Stimulated activated CD4-positive, alpha-beta T cell treated with anti-CD3 and anti-CD28 coated beads, Interleukin-2, amount 100 ng/mL, for 24 hours (primary cell): ENCODE data around the gene TBK1.
"Not testable (repeated sequence)": the region's sequence is repeated elsewhere in the genome, so short reads cannot be mapped to it uniquely, and the experiment has no call there.

Experiments
- DNase-seq, 2 donors: peaks; one replicate each; pipeline ENCODE4 v3.0.0-alpha.2; 2020

The TBK1 gene

DNA sequence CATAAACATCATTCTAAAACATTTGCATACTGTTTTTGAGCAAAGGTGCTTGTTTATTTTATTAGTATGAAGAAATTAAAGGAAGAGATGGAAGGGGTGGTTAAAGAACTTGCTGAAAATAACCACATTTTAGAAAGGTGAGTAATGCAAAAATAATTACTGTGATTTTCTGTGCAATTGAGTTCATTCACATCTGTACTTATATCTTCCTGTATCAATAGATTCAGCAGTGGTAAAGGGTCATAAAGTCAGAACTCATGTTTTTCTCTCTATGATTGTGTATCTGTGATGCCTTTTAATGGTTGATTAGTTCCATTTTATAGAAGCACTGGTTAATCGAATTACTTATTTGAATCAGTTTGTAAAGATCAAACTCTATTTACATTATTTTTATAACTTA is 46.0 kb downstream of the TBK1 start:
- no peak for DNase-seq

DNA sequence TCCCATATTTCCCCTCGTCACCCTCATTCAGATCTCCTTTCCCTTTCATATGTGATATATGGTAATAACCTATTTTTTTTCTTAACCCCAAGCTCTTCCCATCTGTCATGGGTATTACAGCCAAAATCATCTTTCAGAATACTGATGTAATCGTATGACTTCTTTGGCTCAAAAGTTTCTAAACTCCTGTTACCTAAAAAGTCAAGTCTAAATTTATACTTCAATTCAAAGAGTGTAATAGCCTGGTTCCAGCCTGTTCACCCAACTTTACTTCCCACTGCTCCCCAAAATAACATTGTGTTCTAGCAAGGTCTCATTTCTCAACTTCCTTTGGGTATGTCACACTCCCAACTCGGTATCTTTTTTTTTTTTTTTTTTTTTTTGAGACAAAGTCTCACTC is 48.5 kb downstream of the TBK1 start:
- no peak for DNase-seq

DNA sequence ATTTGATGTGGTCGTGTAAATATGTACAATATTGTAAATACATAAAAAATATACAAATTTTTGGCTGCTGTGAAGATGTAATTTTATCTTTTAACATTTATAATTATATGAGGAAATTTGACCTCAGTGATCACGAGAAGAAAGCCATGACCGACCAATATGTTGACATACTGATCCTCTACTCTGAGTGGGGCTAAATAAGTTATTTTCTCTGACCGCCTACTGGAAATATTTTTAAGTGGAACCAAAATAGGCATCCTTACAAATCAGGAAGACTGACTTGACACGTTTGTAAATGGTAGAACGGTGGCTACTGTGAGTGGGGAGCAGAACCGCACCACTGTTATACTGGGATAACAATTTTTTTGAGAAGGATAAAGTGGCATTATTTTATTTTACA is 49.6 kb downstream of the TBK1 start:
- DNase-seq = no peak

DNA sequence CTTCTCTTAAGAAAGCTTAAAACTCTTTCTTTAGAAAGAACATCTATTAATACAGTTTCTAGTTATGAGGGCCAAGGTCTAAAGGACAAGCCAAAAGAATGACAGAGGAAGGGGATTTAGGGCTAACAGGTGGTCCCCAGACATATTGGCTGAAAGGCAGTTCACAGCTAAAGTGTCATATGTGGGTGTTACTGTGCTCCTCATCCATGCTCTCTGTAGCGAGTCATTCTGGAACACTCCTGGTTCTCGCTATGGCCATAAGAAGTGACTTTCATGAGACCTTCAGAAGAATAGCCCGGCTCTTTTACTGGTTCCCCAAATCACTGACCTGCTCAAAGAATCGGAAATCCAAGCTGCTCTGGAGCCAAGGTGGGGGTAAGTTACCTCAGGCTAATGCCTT is 55.0 kb downstream of the TBK1 start:
- no peak for DNase-seq

DNA sequence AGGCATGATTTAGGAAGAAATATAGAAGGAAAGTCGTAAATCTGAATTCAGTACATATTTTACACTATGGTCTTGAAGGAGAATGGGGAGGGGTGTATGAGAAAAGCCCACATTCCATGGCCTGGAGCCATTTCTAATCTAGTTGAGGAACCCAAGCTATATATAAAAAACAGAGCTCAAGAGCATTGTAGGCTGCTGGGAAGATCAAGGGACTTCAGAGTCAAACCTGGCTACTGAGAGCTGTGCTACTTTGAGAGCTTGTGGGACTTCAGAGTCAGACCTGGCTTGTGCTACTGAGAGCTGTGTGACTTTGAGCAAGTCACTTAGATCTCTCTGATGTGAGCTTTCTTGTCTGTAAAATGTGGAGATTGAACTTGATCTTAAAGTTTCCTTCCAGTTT is 58.7 kb downstream of the TBK1 start:
- DNase-seq = no peak

DNA sequence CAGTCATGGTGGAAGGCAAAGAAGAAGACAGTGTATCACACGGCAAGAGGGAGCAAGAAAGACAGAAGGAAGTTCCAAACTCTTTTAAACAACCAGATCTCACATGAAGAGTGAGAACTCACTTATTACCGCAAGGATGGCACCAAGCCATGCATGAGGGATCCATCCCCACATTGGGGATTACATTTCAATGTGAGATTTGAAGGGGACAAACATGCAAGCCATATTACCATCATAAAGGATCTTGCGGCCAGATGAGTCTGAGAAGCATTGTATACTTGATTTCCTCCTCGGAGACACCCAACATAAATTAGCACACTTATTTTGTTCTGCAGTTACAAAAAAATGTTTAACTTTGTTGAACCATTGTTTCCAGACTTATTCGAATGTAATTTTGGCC is 66.5 kb downstream of the TBK1 start:
- DNase-seq = no peak

DNA sequence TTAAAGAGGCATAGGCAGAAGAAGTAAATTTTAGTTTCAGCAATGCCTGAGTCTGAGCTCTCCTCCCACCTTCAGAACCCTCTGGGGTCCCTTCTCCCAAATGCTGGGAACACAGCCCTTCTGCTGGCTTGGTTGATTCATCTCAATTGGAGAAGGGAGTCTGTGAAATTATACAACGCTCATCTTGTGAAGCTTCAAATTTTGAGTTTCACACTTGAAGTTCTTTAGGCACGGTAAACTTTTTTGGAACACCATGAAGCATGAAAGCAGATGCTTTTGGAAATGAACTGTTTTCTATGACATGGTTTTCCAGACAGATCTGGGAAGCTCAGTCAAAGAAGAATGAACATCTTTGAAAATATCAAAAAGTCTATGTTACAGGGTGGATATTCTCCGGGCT is 69.9 kb downstream of the TBK1 start:
- DNase-seq = no peak

DNA sequence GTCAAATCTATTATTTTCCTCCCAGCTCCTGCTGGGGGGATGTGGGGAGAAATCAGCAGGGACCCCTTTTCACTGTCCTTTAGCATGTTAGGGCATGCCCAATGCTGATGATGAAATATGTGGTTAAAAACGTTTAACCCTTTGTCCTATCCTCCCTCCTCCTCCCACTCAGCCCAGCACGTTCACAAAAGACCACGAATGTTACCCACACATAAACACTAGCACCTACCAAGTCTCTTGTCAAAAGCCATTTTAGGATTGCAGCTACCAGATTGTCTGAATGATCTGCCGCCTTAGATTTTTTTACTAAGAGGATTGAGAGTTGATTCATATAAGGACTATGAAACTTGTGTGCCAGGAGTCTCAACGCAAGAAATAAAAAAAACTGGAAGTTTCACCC is 70.4 kb downstream of the TBK1 start:
- no peak for DNase-seq

DNA sequence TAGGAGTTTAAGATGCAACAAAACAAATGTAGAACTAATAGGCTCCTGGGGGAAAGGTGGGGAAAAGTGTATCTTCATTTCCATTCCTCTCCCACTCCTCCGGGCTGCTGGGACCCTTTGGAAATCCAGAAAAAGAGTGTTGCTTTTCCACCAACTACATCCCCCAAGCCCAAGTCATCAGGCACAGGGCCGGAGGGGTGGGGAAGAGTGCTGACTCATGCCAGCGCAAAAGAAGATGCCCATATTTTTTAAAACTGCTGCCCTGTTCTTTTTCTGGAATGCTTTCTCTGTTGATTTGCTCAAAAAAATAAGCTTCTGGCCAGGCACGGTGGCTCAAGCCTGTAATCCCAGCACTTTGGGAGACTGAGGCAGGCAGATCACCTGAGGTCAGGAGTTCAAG is 70.9 kb downstream of the TBK1 start:
- DNase-seq = no peak

DNA sequence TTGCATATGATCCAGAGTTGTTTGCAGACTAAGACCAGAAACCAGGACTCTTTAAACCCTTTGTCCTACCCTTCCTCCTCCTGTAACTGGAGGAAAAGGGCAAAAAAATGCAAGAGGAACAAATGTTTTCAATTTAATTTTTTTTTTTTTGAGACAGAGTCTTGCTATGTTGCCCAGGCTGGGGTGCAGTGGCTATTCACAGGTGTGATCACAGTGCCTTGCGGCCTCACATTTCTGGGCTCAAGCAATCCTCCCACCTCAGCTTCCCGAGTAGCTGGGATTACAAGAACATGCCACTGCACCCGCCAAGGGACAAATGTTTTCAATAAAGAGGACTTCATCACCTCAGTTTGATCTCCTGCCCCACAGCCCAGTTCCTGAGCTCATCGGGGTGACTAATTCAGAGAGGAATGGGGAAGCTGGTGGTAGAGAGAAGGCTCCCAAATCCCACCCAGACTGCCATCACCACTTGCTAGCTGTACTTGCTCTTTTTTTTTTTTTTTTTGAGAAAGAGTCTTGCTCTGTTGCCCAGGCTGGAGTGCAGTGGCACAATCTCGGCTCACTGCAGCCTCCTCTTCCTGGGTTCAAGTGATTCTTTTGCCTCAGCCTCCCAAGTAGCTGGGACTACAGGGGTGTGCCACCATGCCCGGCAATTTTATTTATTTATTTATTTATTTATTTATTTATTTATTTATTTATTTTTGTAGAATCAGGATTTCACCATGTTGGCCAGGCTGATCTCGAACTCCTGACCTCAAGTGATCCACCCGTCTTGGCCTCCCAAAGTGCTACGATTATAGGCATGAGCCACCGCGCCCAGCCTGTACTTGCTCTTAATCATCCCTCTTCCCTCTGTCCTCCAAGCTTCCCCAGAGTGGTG is 71.9 kb downstream of the TBK1 start:
- DNase-seq = not testable (repeated sequence)

DNA sequence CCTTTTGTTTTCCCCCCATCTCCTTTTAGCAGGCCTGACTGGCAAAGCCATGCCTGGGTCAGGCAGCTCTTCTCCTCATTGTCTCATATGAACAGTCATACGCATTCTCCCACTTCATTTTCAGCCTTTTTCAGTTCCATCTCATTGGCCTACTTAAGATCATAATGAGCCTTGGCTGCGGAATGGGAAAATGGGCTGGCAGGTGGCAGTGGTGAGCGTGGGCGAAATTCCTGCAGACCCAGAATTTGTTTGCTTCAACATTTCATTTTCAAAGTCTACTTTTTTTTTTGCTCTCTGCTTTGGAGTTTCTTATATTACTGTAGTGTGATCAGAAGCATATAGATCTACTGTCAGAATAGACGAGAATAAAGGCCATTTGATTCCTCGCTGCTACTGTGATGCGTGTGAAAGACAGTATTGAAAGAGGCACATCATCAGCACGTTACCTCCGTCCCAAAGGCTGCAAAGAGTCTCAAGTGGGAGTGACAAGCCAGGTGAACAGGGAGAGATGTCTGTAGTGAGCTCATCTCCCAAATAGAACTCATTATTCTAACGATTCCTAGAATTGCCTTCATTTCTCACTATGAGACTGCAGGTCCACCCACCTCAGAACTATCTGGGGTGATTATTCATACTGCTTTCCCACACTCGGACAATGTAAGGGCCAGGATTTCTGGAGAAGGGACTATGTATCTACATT is 73.7 kb downstream of the TBK1 start:
- DNase-seq = no peak

DNA sequence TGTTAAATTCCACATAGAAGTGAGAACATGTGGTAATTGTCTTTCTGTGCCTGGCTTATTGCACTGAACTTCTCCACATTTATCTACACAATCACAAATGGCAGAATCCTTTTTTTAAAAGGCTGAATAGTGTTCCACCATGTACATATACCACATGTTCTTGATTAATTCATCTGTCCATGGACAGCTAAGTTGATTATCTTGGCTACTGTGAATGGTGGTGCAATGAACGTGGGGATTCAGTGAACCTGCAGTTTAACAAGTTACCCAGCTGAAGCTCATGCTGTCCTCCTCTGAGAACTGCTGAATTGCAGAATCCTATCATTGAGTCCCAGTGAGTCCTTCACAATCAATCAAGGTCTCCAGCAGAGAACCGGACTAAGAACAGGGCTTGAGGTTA is 74.9 kb downstream of the TBK1 start:
- no peak for DNase-seq

DNA sequence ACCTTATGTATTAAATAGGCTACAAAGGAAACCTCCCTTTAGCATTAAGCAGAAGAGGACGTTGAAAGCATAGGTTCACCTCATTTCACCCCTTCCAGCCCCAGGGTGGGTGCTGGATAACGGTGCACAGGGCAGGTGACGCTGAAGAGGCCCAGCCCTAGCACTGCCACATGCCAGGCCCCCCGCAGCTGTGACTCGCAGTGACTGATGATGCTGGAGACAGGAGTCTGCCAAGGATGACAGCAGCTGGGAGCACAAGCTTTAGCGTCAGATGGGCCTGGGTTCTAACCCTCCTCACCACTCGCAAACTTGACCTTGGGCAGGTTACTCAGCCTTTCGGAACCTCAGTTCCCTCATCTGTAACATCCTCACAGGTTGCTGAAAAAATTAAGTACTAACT is 76.7 kb downstream of the TBK1 start:
- DNase-seq = no peak

DNA sequence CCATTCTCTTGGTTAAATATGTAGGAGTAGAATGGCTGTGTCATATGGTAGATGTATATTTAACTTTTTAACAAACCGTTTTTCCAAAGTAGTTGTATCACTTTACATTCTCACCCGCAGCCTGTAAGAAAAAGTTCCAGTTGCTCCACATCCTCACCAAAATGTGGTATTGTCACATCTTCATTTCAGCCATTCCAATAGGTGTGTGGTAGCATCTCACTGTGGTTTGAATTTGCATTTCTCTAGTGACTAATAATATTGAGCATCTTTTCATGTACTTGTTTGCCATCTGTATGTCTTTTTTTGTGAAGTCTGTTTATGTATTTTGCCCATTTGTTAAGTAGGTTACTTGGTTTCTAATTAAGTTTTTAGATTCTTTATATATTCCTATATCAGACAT is 78.6 kb downstream of the TBK1 start:
- DNase-seq = no peak

DNA sequence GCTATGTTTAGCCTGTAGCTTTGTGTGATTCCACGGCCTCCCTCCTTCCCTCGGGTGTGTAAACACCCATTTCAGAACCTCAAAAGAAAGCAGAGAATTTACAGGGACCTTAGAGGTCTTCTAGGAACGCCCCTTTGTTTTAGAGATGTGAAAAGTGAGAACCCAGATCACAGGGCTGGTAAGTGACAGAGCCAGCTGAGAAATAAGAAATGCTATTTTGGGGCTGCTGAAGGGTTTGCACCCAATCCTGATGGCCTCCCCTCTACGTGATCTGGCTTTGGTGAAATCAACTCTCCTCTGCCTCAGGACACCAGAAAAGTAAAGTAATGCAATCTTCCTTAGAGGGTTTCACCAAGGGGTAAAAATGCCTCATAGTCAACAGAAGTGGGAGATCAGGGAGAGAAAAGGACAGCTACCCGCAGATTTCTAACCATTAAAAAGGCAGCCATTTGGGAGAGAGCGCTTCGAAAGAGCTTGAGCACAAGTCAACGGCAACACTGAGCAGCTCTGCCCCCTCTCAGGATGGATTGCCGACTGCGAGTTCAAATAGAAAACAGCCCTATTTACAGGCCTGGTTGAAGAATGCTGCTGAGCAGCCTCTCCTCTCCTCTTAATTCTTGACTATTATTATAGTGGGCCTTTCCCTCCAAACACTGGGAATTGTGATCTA is 79.9 kb downstream of the TBK1 start:
- no peak for DNase-seq

DNA sequence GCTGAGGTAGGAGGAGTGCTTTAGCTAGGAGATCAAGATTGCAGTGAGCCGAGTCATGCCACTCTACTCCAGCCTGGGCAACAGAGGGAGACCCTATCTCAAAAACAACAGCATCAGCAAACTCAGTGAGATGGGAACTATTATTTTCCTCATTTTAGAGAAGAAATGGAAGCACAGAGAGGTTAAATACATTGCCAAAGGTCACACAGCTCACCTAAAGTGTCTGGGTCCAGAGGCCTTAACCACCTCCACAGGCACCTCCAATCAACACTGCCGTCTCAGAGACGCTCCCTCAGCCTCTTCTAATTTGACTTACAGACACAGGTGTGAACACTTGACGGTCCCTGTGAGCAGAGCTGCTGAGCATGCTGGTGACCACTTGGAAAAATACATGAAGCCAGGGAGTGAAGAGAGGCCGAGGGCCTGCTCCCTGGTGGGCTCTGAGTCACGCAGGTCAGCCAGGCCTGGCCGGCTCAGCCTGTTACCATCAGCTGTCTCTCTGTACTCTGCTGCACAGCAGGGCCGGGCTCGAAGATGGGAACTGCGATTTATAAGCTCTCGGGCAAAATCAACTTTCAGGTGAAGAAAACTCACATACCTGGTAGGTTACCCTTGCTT is 80.9 kb downstream of the TBK1 start:
- DNase-seq = no peak

DNA sequence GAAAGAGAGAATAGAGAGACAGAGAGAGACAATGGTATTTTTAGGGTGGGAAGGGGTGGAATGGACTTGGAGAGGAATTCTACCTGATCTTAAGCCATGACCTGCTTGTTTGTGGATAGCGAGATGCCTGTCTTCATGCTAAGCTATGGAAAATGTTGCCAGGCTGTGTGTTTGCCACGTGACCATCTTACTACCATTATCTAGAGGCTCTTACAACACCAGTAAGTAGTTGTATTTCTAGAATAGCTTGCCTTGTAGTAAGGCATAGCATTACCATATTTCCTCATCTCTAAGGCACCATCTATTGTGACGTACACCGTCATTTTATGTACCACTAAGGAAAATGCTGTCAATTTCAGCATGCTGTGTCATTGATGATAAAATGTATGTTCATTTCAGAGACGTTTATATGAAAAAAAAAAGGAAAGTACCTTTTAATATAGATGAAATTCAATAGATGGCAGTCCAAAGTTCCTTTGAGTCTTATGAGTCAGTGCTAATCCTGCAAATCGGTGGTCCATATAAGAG is 82.8 kb downstream of the TBK1 start:
- no peak for DNase-seq

DNA sequence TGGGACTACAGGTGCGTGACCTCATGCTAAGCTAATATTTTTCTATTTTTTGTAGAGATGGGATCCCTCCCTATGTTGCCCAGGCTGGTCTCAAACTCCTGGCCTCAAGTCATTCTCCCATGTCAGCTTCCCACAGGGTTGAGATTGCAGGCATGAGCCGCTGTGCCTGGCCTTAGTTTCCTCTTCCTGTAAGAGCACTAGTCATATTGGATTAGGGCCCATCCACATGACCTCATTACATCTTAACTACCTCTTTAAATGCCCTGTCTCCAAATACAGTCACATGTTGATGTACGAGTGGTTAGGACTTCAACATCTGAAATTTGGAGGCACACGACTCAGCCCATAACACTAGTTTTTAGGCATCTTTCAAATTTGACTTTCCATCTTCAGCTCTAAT is 86.2 kb downstream of the TBK1 start:
- no peak for DNase-seq

DNA sequence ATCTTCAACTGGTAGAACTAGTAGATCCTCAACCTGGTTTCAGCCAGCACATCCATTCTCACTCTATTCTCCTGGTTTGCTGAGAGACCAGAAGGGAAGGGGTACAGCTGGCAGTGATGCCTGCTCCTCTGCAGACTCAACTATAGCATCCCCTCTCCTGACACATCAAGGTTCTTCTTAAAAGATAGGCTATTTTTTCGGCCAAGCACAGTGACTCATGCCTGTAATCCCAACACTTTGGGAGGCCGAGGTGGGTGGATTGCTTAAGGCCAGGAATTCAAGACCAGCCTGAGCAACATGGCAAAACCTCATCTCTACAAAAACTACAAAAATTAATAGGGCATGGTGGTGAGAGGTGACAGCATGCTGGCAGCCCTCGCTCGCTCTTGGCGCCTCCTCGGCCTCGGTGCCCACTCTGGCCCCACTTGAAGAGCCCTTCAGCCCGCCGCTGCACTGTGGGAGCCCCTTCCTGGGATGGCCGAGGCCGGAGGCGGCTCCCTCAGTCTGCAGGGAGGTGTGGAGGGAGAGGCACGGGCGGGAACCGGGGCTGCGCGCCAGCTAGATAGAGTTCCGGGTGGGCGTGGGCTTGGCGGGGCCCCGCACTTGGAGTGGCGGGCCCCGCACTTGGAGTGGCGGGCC is 90.6 kb downstream of the TBK1 start:
- not testable (repeated sequence) for DNase-seq

DNA sequence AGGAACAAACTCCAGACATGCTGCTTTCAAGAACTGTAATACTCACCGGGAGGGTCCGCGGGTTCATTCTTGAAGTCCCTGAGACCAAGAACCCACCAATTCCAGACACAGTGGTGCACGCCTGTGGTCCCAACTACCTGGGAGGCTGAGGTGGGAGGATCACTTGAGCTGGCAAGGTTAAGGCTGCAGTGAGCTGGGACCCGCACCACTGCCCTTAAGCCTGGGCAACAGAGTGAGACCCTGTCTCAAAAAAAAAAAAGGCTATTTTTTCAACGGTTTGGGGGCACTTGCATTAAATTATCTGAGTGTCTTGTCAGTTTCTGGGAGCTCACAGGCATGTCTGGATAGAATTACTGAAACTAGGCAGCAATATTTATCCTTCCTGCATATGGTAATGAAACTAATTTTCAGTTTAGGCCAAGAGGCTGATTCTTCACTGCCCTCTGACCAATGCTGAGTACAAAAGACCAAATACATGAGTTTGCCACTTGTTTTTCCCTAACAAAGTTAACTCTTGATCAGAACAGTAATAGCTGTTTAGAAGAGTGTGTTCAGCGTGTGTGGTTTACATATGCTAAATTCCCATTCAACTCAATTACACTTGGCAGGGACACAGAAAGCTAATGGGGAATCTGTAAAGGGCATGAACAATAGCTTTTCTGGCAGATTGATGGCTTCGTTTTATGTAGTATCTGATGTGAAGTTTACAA is 92.6 kb downstream of the TBK1 start:
- no peak for DNase-seq

DNA sequence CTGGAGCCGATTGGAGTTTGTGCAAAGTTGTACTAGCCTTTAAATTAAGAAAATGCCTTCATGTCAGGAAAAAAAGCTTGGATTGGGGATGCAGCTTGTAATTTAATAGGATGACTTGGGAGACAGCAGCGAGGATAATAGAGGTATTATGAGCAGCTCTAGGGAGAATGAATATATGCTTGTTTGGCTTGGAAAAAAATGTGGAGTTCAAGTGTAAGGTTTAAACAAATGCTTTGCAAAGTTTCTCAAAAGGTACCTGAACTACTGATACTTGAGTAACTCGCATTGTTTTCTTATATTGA is 93.1 kb downstream of the TBK1 start:
- DNase-seq = no peak

DNA sequence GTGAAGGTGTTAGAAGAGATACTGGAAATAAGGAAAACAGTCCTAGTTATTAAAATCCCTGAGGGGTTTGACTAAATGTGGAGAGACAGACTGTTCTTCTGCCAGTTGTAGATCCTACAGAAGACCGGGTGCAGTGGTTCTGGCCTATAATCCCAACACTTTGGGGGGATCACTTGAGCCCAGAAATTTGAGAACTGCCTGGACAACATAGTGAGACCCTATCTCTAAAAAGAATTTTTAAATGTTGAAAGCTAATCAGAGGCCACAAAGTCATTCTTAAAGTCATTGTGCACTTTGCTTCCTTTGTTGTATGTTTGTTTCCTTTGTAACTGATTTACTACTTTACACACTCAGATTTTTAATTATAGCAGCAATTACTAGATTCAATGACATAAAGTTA is 97.2 kb downstream of the TBK1 start:
- DNase-seq = no peak
